Loucy (cell line): ENCODE data around the gene ZNF385C.
"Not testable (repeated sequence)": the region's sequence is repeated elsewhere in the genome, so short reads cannot be mapped to it uniquely, and the experiment has no call there.

Source experiments
- H2AFZ ChIP-seq: fragments of 200-600 bp; sonication (generic); 2 replicates; pipeline ENCODE4 v1.6.0; 2016; ENCODE audit warnings: antibody characterized with exemption, mild to moderate bottlenecking, low read length, moderate library complexity
- H3F3A ChIP-seq: fragments of 200-600 bp; 2 replicates; pipeline ENCODE4 v1.6.0; 2016; ENCODE audit warnings: antibody characterized with exemption, low read depth, mild to moderate bottlenecking
- H3K27me3 ChIP-seq: fragments of 200-600 bp; sonication (generic); 2 replicates; pipeline ENCODE4 v1.6.1; 2014; ENCODE audit warnings: low read length, mild to moderate bottlenecking; ENCODE audit not compliant: insufficient read depth, poor library complexity, severe bottlenecking
- H3K36me3 ChIP-seq: fragments of 200-600 bp; sonication (generic); 2 replicates; pipeline ENCODE4 v1.6.1; 2016; ENCODE audit warnings: low read length; ENCODE audit not compliant: insufficient read depth
- H3K4me1 ChIP-seq: fragments of 200-600 bp; sonication (generic); 2 replicates; pipeline ENCODE4 v1.5.1; 2014; ENCODE audit warnings: low read length, mild to moderate bottlenecking; ENCODE audit not compliant: insufficient read depth, poor library complexity, severe bottlenecking
- H3K4me2 ChIP-seq: fragments of 200-600 bp; sonication (generic); 2 replicates; pipeline ENCODE4 v1.6.0; 2014; ENCODE audit warnings: antibody characterized with exemption, low read length, low read depth, mild to moderate bottlenecking; ENCODE audit not compliant: poor library complexity, severe bottlenecking
- H3K4me3 ChIP-seq: fragments of 200-600 bp; sonication (generic); 2 replicates; pipeline ENCODE4 v1.5.1; 2014; ENCODE audit warnings: low read length, mild to moderate bottlenecking, mixed read lengths; ENCODE audit not compliant: poor library complexity, severe bottlenecking
- H3K79me2 ChIP-seq: fragments of 200-600 bp; sonication (generic); 2 replicates; pipeline ENCODE4 v1.6.1; 2014; ENCODE audit warnings: low read length; ENCODE audit not compliant: insufficient read depth
- H3K9ac ChIP-seq: fragments of 200-600 bp; sonication (generic); 2 replicates; pipeline ENCODE4 v1.6.0; 2014; ENCODE audit warnings: mild to moderate bottlenecking, low read depth, low read length, moderate library complexity; ENCODE audit not compliant: poor library complexity, severe bottlenecking
- H3K9me2 ChIP-seq: fragments of 200-600 bp; sonication (generic); replicated peaks from 2 replicates; pipeline ENCODE4 v1.6.1; 2016; ENCODE audit warnings: low read depth, low read length, mixed read lengths
- H3K9me3 ChIP-seq: fragments of 200-600 bp; sonication (generic); 2 replicates; pipeline ENCODE4 v1.6.1; 2014; ENCODE audit warnings: mild to moderate bottlenecking, antibody characterized with exemption, low read length, low read depth; ENCODE audit not compliant: insufficient read depth
- H4K20me1 ChIP-seq: fragments of 200-600 bp; sonication (generic); 2 replicates; pipeline ENCODE4 v1.6.0; 2014; ENCODE audit warnings: antibody characterized with exemption, low read length, mild to moderate bottlenecking; ENCODE audit not compliant: insufficient read depth, poor library complexity, severe bottlenecking
- CTCF ChIP-seq: fragments of 200-600 bp; sonication (generic); conservative IDR thresholded peaks from 2 replicates; pipeline ENCODE4 v1.5.1; 2014; ENCODE audit warnings: mild to moderate bottlenecking, antibody characterized with exemption, low read length
- EZH2phosphoT487 ChIP-seq: fragments of 200-600 bp; IDR thresholded peaks from 2 replicates; pipeline ENCODE4 v1.6.1; 2018; ENCODE audit warnings: antibody characterized with exemption, mild to moderate bottlenecking, moderate library complexity, borderline replicate concordance

ZNF385C gene

DNA sequence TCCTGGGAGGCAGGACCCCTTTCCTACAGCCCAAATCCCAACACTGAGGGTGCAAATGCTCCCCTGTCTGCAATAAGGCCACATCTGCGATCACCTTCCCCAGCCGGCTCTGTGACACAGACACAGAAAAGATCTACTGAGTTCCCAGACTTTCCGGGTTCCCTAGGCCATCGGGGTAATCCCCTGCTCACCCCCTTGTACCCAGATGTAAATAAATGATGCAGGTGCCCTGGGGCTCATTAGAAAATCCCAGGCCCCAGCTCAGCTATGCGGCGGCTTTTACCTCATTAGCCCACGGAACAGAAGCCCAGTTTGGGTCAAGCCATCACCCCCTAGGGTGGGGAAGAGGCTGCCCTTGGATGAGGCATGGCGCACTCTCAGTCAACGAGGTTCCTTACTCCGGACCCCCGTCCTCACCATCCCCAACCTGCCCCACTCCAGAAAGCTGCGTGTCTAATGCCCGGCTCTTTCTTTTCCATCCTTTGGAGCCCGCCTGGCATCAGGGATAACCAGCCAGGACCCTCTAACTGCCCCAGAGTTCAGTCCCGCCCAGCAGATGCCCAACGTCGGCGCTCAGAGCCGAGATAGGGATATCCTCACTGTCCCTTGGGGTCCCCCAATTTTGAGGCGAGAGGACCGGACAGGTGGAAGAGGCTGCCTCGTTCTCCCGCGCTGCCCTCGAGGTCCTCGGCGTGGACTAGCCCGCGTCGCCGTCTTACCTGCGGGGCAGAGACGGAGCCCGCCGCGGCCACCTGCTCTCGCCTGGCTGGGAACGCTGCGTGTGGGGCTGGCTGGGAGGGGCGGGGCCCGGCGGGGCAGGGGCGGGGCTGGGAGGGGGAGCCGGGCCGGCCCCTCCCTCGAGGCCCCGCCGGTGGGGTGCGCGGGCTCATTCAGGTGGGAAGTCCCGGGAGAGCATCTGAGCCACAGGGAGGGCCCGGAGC is at the start of gene ZNF385C:
Gene ZNF385C (minus strand): TSS at position 783 of the 941 bp plus-strand sequence. CDS start 35,417 bp downstream, outside the sequence.
- no peak within 1 kb of the TSS for H3K4me3 ChIP-seq

DNA sequence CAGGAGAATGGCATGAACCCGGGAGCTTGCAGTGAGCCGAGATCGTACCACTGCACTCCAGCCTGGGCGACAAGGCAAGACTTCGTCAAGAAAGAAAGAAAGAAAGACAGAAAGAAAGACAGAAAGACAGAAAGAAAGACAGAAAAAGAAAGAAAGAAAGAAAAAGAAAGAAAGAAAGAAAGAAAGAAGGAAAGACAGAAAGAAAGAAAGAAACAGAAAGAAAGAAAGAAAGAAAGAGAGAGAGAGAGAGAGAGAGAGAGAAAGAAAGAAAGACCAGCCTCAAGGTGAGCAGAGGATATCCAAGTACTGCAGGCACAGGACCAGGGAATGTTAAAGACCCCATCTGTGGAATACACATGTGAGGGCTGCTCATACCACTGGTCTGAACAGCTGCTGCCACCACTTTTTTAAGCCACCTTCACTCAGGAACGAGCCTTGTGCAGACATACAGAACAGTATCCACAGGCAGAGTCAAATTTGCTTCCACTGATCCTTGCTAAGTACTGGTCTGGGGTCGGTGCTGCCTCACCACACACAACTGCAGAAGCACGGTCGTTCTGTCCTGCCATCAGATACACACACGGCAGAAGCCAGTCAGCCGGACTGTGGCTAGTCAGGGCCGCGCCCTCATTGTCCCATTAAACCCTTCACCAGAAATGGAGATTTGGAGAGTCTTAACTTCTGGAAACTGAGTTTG is 48.8 kb upstream of the ZNF385C start:
- no peak overlapping the region for H3K4me2 ChIP-seq

More for the DNA sequence above, at the start of gene ZNF385C:
- TF ChIP-seq EZH2phosphoT487 (no peak), CTCF (no peak)
- H4K20me1 ChIP-seq, result no peaks in the 10 kb centered on the region
- H3K4me1 ChIP-seq, result peaks cover under 1% of the 10 kb centered on the region
- H3K9me3 ChIP-seq, result no peaks in the 10 kb centered on the region
- H2AFZ ChIP-seq, result no peak within 1 kb of the TSS
- no peaks in the 10 kb centered on the region for H3K9me2 ChIP-seq
- no peaks in the 10 kb centered on the region for H3K79me2 ChIP-seq
- no peaks in the 10 kb centered on the region for H3K27me3 ChIP-seq
- no peak within 1 kb of the TSS for H3K4me2 ChIP-seq
- H3F3A ChIP-seq, result no peaks in the 10 kb centered on the region
- H3K9ac ChIP-seq, result no peak within 1 kb of the TSS
- no peaks in the 10 kb centered on the region for H3K36me3 ChIP-seq

DNA sequence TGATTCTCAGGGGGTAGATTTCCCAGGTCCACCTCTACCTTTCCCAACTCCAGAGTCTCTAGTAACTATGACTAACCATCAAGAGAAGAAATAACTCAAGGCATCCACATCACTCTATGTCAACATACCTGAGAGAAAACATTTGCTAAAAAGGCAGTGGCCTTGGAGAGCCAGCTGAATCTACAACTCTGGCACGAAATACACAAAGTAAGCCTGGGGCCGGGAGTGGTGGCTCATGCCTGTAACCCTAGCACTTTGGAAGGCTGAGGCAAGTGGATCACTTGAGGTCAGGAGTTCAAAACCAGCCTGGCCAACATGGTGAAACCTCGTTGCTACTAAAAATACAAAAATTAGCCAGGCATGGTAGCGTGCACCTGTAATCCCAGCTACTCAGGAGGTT is 44.9 kb upstream of the ZNF385C start:
- not testable (repeated sequence) for H3K36me3 ChIP-seq, H3K4me1 ChIP-seq, H3K27me3 ChIP-seq, H3K9me2 ChIP-seq, H3K9me3 ChIP-seq, H3K9ac ChIP-seq, H3K4me3 ChIP-seq, H2AFZ ChIP-seq, H3K4me2 ChIP-seq, H3F3A ChIP-seq
- H4K20me1 ChIP-seq, result peaks cover 17% of the 10 kb centered on the region
- H3K79me2 ChIP-seq, result peaks cover 75% of the 10 kb centered on the region; the same call in 1 of the 2 replicates

More for the DNA sequence above, 48.8 kb upstream of the ZNF385C start:
- no peaks in the 10 kb centered on the region for H3K9me2 ChIP-seq
- no peak for TF ChIP-seq EZH2phosphoT487
- no peak for TF ChIP-seq CTCF
- no peak overlapping the region for H3K9ac ChIP-seq
- no peaks in the 10 kb centered on the region for H3K27me3 ChIP-seq
- H2AFZ ChIP-seq, result no peak overlapping the region
- H3F3A ChIP-seq, result no peaks in the 10 kb centered on the region
- no peaks in the 10 kb centered on the region for H3K9me3 ChIP-seq
- H4K20me1 ChIP-seq, result peaks cover 27% of the 10 kb centered on the region
- peaks cover 20% of the 10 kb centered on the region for H3K4me1 ChIP-seq
- 0 out of 2 replicates have a peak, but pooled peaks cover 4% of the 10 kb centered on the region for H3K36me3 ChIP-seq
- H3K79me2 ChIP-seq, result peaks cover 80% of the 10 kb centered on the region
- no peak overlapping the region for H3K4me3 ChIP-seq
